ENCODE results near the gene RIPPLY3.
"Not testable (repeated sequence)": the region's sequence is repeated elsewhere in the genome, so short reads cannot be mapped to it uniquely, and the experiment has no call there.

RIPPLY3 gene

GRCh38 chr21:36980280-36981048 lies 26.0 kb upstream of the RIPPLY3 start:
- in situ Hi-C loops (cut with HindIII; ENCODE audit: low sequenced_read_pairs), result no loop called here

GRCh38 chr21:36981049-36981391 lies 25.5 kb upstream of the RIPPLY3 start:
- in situ Hi-C loops (cut with HindIII; ENCODE audit: low sequenced_read_pairs), result no loop called here

GRCh38 chr21:36981977-36982700 lies 24.4 kb upstream of the RIPPLY3 start:
- in situ Hi-C loops (cut with HindIII; ENCODE audit: low sequenced_read_pairs), result no loop called here

GRCh38 chr21:36985751-36986594 lies 20.5 kb upstream of the RIPPLY3 start:
- in situ Hi-C loops (cut with HindIII; ENCODE audit: low sequenced_read_pairs), result no loop called here

GRCh38 chr21:36987845-36988244 lies 18.7 kb upstream of the RIPPLY3 start:
- in situ Hi-C loops (cut with HindIII; ENCODE audit: low sequenced_read_pairs), result no loop called here

GRCh38 chr21:36988536-36988935 lies 18.0 kb upstream of the RIPPLY3 start:
- in situ Hi-C loops (cut with HindIII; ENCODE audit: low sequenced_read_pairs), result no loop called here

GRCh38 chr21:36989199-36989698 lies 17.3 kb upstream of the RIPPLY3 start:
- in situ Hi-C loops (cut with HindIII; ENCODE audit: low sequenced_read_pairs), result not testable (repeated sequence)

- in situ Hi-C loops (cut with HindIII; ENCODE audit: low sequenced_read_pairs), result no loop called here
These were observed 16.6 kb upstream of the RIPPLY3 start for GRCh38 chr21:36989699-36990507.

GRCh38 chr21:36990508-36991205 lies 15.8 kb upstream of the RIPPLY3 start:
- in situ Hi-C loops (cut with HindIII; ENCODE audit: low sequenced_read_pairs), result no loop called here

GRCh38 chr21:36992671-36993070 lies 13.8 kb upstream of the RIPPLY3 start:
- in situ Hi-C loops (cut with HindIII; ENCODE audit: low sequenced_read_pairs), result no loop called here

- in situ Hi-C loops (cut with HindIII; ENCODE audit: low sequenced_read_pairs), result no loop called here
These were observed 11.9 kb upstream of the RIPPLY3 start for GRCh38 chr21:36994501-36995158.

GRCh38 chr21:36995285-36995684 lies 11.2 kb upstream of the RIPPLY3 start:
- in situ Hi-C loops (cut with HindIII; ENCODE audit: low sequenced_read_pairs), result not testable (repeated sequence)

GRCh38 chr21:36999131-36999898 lies 7.2 kb upstream of the RIPPLY3 start:
- in situ Hi-C loops (cut with HindIII; ENCODE audit: low sequenced_read_pairs), result no loop called here

GRCh38 chr21:37000381-37000780 lies 6.1 kb upstream of the RIPPLY3 start:
- in situ Hi-C loops (cut with HindIII; ENCODE audit: low sequenced_read_pairs), result no loop called here

GRCh38 chr21:37001441-37001840 lies 5.1 kb upstream of the RIPPLY3 start:
- in situ Hi-C loops (cut with HindIII; ENCODE audit: low sequenced_read_pairs), result no loop called here

- in situ Hi-C loops (cut with HindIII; ENCODE audit: low sequenced_read_pairs), result not testable (repeated sequence)
These were observed 3.7 kb upstream of the RIPPLY3 start for GRCh38 chr21:37002851-37003250.

- in situ Hi-C loops (cut with HindIII; ENCODE audit: low sequenced_read_pairs), result not testable (repeated sequence)
These were observed 2.6 kb upstream of the RIPPLY3 start for GRCh38 chr21:37003917-37004316.
